Measurements from ENCODE around the gene TASP1.

The TASP1 gene

DNA sequence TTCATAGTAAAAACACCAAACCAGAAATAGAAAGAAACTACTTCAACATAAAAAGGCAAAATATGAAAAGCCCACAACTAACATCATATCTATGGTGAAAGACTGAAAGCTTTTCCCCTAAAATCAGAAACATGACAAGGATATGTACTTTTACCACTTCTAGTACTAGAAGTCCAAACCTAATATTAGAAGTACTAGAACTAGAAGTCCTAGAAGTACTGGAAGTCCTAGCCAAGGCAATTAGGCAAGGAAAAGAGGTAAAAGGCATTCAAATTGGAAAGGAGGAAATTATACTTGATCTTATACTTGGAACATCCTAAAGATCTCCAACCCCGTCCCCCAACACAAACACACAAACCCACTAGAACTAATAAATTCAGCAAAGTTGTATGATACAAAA, 74.9 kb downstream of the TASP1 start:
- no peak for TF ChIP-seq EZH2phosphoT487 (conservative IDR thresholded peaks at IDR 0.05; ENCODE audit: low read length)
- Histone ChIP-seq H3K9ac (ENCODE audit: low read length) (no peak overlapping the region), H3K9me3 (ENCODE audit: insufficient read depth, low read length) (no peaks in the 10 kb centered on the region), H3K9me2 (replicated peaks; ENCODE audit: insufficient read depth, low read length) (no peaks in the 10 kb centered on the region), H4K20me1 (ENCODE audit: low read depth, low read length) (no peaks in the 10 kb centered on the region), H3K36me3 (ENCODE audit: low read length) (no peaks in the 10 kb centered on the region), H3K4me2 (ENCODE audit: low read depth, low read length, poor library complexity, severe bottlenecking) (no peak overlapping the region), H3K27ac (ENCODE audit: low read depth, low read length) (no peak overlapping the region), H3K27me3 (ENCODE audit: low read length) (no peaks in the 10 kb centered on the region), H3K4me3 (ENCODE audit: insufficient read depth, low read length, poor library complexity, severe bottlenecking) (no peak overlapping the region), H2AFZ (ENCODE audit: low read depth, low read length, severe bottlenecking) (no peak overlapping the region), H3K79me2 (ENCODE audit: insufficient read depth, low read length) (no peaks in the 10 kb centered on the region), H3F3A (ENCODE audit: insufficient read depth) (no peaks in the 10 kb centered on the region)

DNA sequence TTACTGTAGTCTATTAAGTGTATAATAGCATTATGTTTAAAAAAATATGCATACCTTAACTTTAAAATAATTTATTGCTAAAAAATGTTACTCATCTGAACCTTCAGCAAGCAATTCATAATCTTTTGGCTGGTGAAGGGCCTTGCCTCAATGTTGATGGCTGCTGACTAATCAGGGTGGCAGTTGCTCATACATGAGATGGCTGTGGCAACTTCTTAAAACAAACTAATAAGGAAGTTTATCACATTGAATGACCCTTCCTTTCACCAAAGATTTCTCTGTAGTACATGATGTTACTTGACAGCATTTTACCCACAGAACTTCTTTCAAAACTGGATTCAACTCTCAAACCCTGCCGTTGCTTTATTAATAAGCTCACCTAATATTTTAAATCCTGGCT, 84.0 kb downstream of the TASP1 start:
- Histone ChIP-seq H3K9ac (ENCODE audit: low read length) (no peak overlapping the region), H3F3A (ENCODE audit: insufficient read depth) (no peaks in the 10 kb centered on the region), H3K4me2 (ENCODE audit: low read depth, low read length, poor library complexity, severe bottlenecking) (no peak overlapping the region), H3K79me2 (ENCODE audit: insufficient read depth, low read length) (no peaks in the 10 kb centered on the region), H3K27ac (ENCODE audit: low read depth, low read length) (no peak overlapping the region), H2AFZ (ENCODE audit: low read depth, low read length, severe bottlenecking) (no peak overlapping the region), H3K9me3 (ENCODE audit: insufficient read depth, low read length) (no peaks in the 10 kb centered on the region), H3K9me2 (replicated peaks; ENCODE audit: insufficient read depth, low read length) (no peaks in the 10 kb centered on the region), H3K4me3 (ENCODE audit: insufficient read depth, low read length, poor library complexity, severe bottlenecking) (no peak overlapping the region), H3K27me3 (ENCODE audit: low read length) (no peaks in the 10 kb centered on the region), H4K20me1 (ENCODE audit: low read depth, low read length) (no peaks in the 10 kb centered on the region), H3K36me3 (ENCODE audit: low read length) (peaks cover 2% of the 10 kb centered on the region; the same call in 1 of the 2 replicates)
- TF ChIP-seq, protein P1, sequence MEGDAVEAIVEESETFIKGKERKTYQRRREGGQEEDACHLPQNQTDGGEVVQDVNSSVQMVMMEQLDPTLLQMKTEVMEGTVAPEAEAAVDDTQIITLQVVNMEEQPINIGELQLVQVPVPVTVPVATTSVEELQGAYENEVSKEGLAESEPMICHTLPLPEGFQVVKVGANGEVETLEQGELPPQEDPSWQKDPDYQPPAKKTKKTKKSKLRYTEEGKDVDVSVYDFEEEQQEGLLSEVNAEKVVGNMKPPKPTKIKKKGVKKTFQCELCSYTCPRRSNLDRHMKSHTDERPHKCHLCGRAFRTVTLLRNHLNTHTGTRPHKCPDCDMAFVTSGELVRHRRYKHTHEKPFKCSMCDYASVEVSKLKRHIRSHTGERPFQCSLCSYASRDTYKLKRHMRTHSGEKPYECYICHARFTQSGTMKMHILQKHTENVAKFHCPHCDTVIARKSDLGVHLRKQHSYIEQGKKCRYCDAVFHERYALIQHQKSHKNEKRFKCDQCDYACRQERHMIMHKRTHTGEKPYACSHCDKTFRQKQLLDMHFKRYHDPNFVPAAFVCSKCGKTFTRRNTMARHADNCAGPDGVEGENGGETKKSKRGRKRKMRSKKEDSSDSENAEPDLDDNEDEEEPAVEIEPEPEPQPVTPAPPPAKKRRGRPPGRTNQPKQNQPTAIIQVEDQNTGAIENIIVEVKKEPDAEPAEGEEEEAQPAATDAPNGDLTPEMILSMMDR (IDR thresholded peaks at IDR 0.05; ENCODE audit: insufficient read depth, low read length, poor library complexity, severe bottlenecking): no peak
- TF ChIP-seq EZH2phosphoT487 (conservative IDR thresholded peaks at IDR 0.05; ENCODE audit: low read length): no peak

DNA sequence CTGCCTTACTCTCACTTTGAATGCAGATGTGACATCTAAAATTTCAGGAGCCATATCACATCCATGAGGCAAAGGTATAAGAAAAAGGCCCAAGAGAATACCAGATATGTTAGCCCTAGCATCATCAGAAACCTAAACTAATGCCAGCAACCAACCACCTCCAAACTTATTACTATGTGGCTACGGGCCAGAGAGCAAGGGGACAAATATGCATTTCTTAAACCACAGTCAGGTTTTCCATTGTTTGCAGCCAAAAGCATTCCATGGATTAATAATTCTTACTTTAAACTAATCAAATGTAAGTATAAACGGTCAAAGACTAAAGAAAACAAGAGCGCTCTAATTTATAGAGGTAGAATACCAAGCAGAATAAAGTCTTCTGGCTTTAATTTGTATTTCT, 84.7 kb downstream of the TASP1 start:
- H3F3A ChIP-seq (ENCODE audit: insufficient read depth): no peaks in the 10 kb centered on the region
- no peak overlapping the region for H2AFZ ChIP-seq (ENCODE audit: low read depth, low read length, severe bottlenecking)
- no peaks in the 10 kb centered on the region for H4K20me1 ChIP-seq (ENCODE audit: low read depth, low read length)
- TF ChIP-seq, protein P1 (IDR thresholded peaks at IDR 0.05; ENCODE audit: insufficient read depth, low read length, poor library complexity, severe bottlenecking): no peak
- no peak for TF ChIP-seq EZH2phosphoT487 (conservative IDR thresholded peaks at IDR 0.05; ENCODE audit: low read length)
- H3K9me2 ChIP-seq (replicated peaks; ENCODE audit: insufficient read depth, low read length): no peaks in the 10 kb centered on the region
- no peaks in the 10 kb centered on the region for H3K27me3 ChIP-seq (ENCODE audit: low read length)
- H3K4me3 ChIP-seq (ENCODE audit: insufficient read depth, low read length, poor library complexity, severe bottlenecking): no peak overlapping the region
- H3K9me3 ChIP-seq (ENCODE audit: insufficient read depth, low read length): no peaks in the 10 kb centered on the region
- H3K9ac ChIP-seq (ENCODE audit: low read length): no peak overlapping the region
- H3K4me2 ChIP-seq (ENCODE audit: low read depth, low read length, poor library complexity, severe bottlenecking): no peak overlapping the region
- H3K79me2 ChIP-seq (ENCODE audit: insufficient read depth, low read length): no peaks in the 10 kb centered on the region
- H3K36me3 ChIP-seq (ENCODE audit: low read length): peaks cover 2% of the 10 kb centered on the region; the same call in 1 of the 2 replicates
- no peak overlapping the region for H3K27ac ChIP-seq (ENCODE audit: low read depth, low read length)

DNA sequence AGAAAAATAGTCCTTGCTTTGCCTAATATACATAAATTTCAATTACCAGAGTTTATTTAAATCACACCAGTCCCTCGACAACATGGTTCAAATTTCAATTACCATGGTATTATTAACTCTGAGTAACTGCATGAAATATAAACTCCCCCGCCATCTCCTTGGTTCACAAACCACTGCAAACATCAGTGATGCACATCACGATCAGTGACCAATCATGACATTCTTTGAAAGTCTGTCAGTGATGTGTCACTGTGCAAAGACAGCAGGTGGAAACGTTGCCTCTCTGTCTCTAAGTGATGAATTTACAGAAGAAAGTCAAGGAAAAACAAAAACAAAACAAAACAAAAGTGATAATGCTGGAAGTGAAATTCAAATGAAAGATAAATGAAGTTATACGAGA, 86.7 kb downstream of the TASP1 start:
- Histone ChIP-seq H3K4me3 (ENCODE audit: insufficient read depth, low read length, poor library complexity, severe bottlenecking) (no peak overlapping the region), H3K9ac (ENCODE audit: low read length) (no peak overlapping the region), H3K27me3 (ENCODE audit: low read length) (no peaks in the 10 kb centered on the region), H3F3A (ENCODE audit: insufficient read depth) (no peaks in the 10 kb centered on the region), H3K9me3 (ENCODE audit: insufficient read depth, low read length) (no peaks in the 10 kb centered on the region), H3K4me2 (ENCODE audit: low read depth, low read length, poor library complexity, severe bottlenecking) (no peak overlapping the region), H3K79me2 (ENCODE audit: insufficient read depth, low read length) (no peaks in the 10 kb centered on the region), H3K9me2 (replicated peaks; ENCODE audit: insufficient read depth, low read length) (no peaks in the 10 kb centered on the region), H4K20me1 (ENCODE audit: low read depth, low read length) (no peaks in the 10 kb centered on the region), H2AFZ (ENCODE audit: low read depth, low read length, severe bottlenecking) (no peak overlapping the region), H3K36me3 (ENCODE audit: low read length) (no peaks in the 10 kb centered on the region), H3K27ac (ENCODE audit: low read depth, low read length) (no peak overlapping the region)
- TF ChIP-seq, protein P1 (IDR thresholded peaks at IDR 0.05; ENCODE audit: insufficient read depth, low read length, poor library complexity, severe bottlenecking): no peak
- TF ChIP-seq EZH2phosphoT487 (conservative IDR thresholded peaks at IDR 0.05; ENCODE audit: low read length): no peak
